AG10803 (cell line): ENCODE measurements around the gene PDSS2.
A peak's percentile ranks its signal among the peaks of the same experiment; 100 is the strongest.

Experiments
- DNase-seq: peaks from one replicate; pipeline ENCODE4 v3.0.0; 2010; ENCODE audit warnings: low read depth
- H3K4me3 ChIP-seq: 2 replicates; pipeline ENCODE4 v1.5.1; 2011; ENCODE audit warnings: mild to moderate bottlenecking, low read length, control low read depth
- CTCF ChIP-seq: conservative IDR thresholded peaks from 2 replicates; pipeline ENCODE4 v1.5.1; 2011; ENCODE audit warnings: mild to moderate bottlenecking, low read length, control low read depth, inconsistent platforms

The PDSS2 gene

GRCh38 chr6:107361753-107362604, 97.4 kb downstream of the PDSS2 start:
- DNase-seq, result peak; percentile 56
- H3K4me3 ChIP-seq, result no peak overlapping the region
- TF ChIP-seq CTCF, result no peak

- DNase-seq, result peak; percentile 41
- TF ChIP-seq CTCF, result no peak
- no peak overlapping the region for H3K4me3 ChIP-seq
Measured at GRCh38 chr6:107360476-107360875, 98.9 kb downstream of the PDSS2 start.

GRCh38 chr6:107357842-107358241, 101.5 kb downstream of the PDSS2 start:
- H3K4me3 ChIP-seq, result no peak overlapping the region
- DNase-seq, result no peak
- TF ChIP-seq CTCF, result no peak

- DNase-seq, result no peak
- no peak for TF ChIP-seq CTCF
Measured at GRCh38 chr6:107357031-107357430, 102.3 kb downstream of the PDSS2 start.

GRCh38 chr6:107355659-107356058, 103.7 kb downstream of the PDSS2 start:
- DNase-seq, result no peak
- TF ChIP-seq CTCF, result no peak

More at GRCh38 chr6:107357031-107357430, 102.3 kb downstream of the PDSS2 start:
- no peak overlapping the region for H3K4me3 ChIP-seq

GRCh38 chr6:107354451-107354850, 104.9 kb downstream of the PDSS2 start:
- DNase-seq, result no peak
- TF ChIP-seq CTCF, result no peak
- no peak overlapping the region for H3K4me3 ChIP-seq

More at GRCh38 chr6:107355659-107356058, 103.7 kb downstream of the PDSS2 start:
- H3K4me3 ChIP-seq, result no peak overlapping the region

- no peak for TF ChIP-seq CTCF
Measured at GRCh38 chr6:107353773-107354382, 105.5 kb downstream of the PDSS2 start.

More at GRCh38 chr6:107353773-107354382, 105.5 kb downstream of the PDSS2 start:
- no peak for DNase-seq
- H3K4me3 ChIP-seq, result no peak overlapping the region
